ENCODE results near the gene KCNJ11. TPM values are rescaled to one million over a fixed set of nuclear protein-coding genes. Genes with fewer than 3 reads are reported as not detected.

The KCNJ11 gene
- total RNA-seq, 1 experiment from 2014 or later = 0.54 TPM

- TF ChIP-seq, protein P1, sequence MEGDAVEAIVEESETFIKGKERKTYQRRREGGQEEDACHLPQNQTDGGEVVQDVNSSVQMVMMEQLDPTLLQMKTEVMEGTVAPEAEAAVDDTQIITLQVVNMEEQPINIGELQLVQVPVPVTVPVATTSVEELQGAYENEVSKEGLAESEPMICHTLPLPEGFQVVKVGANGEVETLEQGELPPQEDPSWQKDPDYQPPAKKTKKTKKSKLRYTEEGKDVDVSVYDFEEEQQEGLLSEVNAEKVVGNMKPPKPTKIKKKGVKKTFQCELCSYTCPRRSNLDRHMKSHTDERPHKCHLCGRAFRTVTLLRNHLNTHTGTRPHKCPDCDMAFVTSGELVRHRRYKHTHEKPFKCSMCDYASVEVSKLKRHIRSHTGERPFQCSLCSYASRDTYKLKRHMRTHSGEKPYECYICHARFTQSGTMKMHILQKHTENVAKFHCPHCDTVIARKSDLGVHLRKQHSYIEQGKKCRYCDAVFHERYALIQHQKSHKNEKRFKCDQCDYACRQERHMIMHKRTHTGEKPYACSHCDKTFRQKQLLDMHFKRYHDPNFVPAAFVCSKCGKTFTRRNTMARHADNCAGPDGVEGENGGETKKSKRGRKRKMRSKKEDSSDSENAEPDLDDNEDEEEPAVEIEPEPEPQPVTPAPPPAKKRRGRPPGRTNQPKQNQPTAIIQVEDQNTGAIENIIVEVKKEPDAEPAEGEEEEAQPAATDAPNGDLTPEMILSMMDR (IDR thresholded peaks at IDR 0.05; ENCODE audit: unreplicated experiment) = no peak
- intact Hi-C loops (cut with micrococcal nuclease) = no loop called here
- no peak for DNase-seq (ENCODE audit: unreplicated experiment)
- no TSS peak for BruUV-seq (replicated peaks)
- Mint-ChIP-seq H3K4me3 (ENCODE audit: unreplicated experiment) (no peak overlapping the region), H3K36me3 (ENCODE audit: insufficient read depth, unreplicated experiment) (no peaks in the 10 kb centered on the region), H3K9me3 (ENCODE audit: unreplicated experiment) (no peaks in the 10 kb centered on the region), H3K4me1 (ENCODE audit: insufficient read depth, unreplicated experiment) (no peaks in the 10 kb centered on the region), H3K27ac (ENCODE audit: low read depth, unreplicated experiment) (no peak overlapping the region), H3K27me3 (ENCODE audit: insufficient read depth, unreplicated experiment) (peaks cover 18% of the 10 kb centered on the region)
- ChIA-PET CTCF (interaction anchor here (0.7 to 1.9 kb wide), 4 partner anchors 11 to 127 kb away, joined by 3 to 5 read pairs (median 4); partner anchors contain the start of gene KCNJ11), POLR2A (no interaction called here)
These were observed 12.9 kb upstream of the KCNJ11 start for GRCh38 chr11:17401316-17401715.

DNA sequence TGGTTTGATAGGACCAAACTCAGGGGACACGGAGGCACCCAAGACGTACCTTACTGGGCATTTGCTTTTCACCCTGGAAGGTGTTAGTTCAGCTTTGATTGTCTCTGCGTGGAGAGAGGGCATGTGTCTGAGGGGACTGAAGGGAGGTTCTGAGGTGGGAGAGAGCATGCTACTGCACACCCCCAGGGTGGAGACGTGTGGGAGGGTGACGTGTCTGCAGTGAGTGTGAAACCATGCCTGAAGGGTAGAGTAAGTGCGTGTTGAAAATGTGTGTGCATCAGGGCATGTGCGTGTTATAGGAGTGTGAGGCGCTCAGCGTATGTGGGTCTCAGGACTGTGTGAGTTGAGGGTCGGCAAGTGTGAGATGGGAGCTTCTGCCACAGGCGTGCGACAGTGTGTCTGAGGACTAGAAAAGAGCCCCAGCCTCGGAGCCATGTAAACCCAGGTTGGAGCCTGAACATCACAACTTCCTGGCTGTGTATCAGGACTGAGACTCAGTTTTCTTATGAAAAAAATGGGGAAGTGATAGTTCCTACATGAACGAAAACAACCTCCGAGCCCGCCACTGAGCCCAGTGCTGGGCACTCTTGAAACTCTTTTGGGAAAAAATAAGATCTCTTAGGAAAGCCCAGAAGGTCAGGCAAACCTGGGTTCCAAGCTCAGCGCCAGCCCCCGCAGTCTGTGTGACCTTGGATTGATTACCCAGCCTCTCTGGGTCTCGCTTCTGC lies 11.8 kb upstream of the KCNJ11 start:
- ChIA-PET POLR2A (interaction anchor here (0.6 kb wide), 1 partner anchor 910 kb away, joined by 3 read pairs; no protein-coding TSS in a partner anchor), CTCF (interaction anchor here (0.8 to 1.4 kb wide), 5 partner anchors 16 to 164 kb away, joined by 3 to 6 read pairs (median 5); no protein-coding TSS in a partner anchor)
- Mint-ChIP-seq H3K9me3 (ENCODE audit: unreplicated experiment) (no peaks in the 10 kb centered on the region), H3K4me1 (ENCODE audit: insufficient read depth, unreplicated experiment) (no peaks in the 10 kb centered on the region), H3K27ac (ENCODE audit: low read depth, unreplicated experiment) (no peak overlapping the region), H3K27me3 (ENCODE audit: insufficient read depth, unreplicated experiment) (peaks cover 18% of the 10 kb centered on the region), H3K4me3 (ENCODE audit: unreplicated experiment) (no peak overlapping the region), H3K36me3 (ENCODE audit: insufficient read depth, unreplicated experiment) (no peaks in the 10 kb centered on the region)
- no TSS peak for BruUV-seq (replicated peaks)
- intact Hi-C loops (cut with micrococcal nuclease) = no loop called here
- TF ChIP-seq, protein P1 (IDR thresholded peaks at IDR 0.05; ENCODE audit: unreplicated experiment) = no peak
- DNase-seq (ENCODE audit: unreplicated experiment) = no peak

DNA sequence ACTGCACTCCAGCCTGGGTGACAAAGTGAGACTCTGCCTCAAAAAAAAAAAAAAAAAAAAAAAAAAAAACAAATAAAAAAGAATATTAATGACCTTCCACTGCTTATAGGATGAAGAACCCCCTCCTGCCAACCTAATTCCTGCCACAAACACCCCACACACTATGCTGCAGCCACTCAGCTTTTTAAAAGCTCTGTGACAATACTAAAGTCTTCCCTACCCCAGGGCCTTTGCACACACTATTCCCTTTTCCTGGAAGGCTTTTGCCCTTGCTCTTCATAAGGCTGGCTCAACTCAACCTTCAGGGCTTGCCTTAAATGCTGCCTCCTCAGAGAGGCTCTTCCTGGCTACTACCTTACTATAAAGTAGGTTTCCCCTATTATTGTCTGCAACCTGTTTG lies 10.8 kb upstream of the KCNJ11 start:
- H3K4me1 Mint-ChIP-seq (ENCODE audit: insufficient read depth, unreplicated experiment) = no peaks in the 10 kb centered on the region
- TF ChIP-seq, protein P1 (IDR thresholded peaks at IDR 0.05; ENCODE audit: unreplicated experiment) = no peak
- H3K27ac Mint-ChIP-seq (ENCODE audit: low read depth, unreplicated experiment) = no peak overlapping the region
- no peak overlapping the region for H3K4me3 Mint-ChIP-seq (ENCODE audit: unreplicated experiment)
- DNase-seq (ENCODE audit: unreplicated experiment) = no peak
- ChIA-PET CTCF (interaction anchor here (0.6 to 1.4 kb wide), 5 partner anchors 15 to 106 kb away, joined by 3 to 6 read pairs (median 4); no protein-coding TSS in a partner anchor), POLR2A (interaction anchor here (0.6 kb wide), 1 partner anchor 911 kb away, joined by 3 read pairs; no protein-coding TSS in a partner anchor)
- H3K36me3 Mint-ChIP-seq (ENCODE audit: insufficient read depth, unreplicated experiment) = no peaks in the 10 kb centered on the region
- BruUV-seq (replicated peaks) = no TSS peak
- H3K9me3 Mint-ChIP-seq (ENCODE audit: unreplicated experiment) = no peaks in the 10 kb centered on the region
- intact Hi-C loops (cut with micrococcal nuclease) = no loop called here
- H3K27me3 Mint-ChIP-seq (ENCODE audit: insufficient read depth, unreplicated experiment) = peaks cover 18% of the 10 kb centered on the region

DNA sequence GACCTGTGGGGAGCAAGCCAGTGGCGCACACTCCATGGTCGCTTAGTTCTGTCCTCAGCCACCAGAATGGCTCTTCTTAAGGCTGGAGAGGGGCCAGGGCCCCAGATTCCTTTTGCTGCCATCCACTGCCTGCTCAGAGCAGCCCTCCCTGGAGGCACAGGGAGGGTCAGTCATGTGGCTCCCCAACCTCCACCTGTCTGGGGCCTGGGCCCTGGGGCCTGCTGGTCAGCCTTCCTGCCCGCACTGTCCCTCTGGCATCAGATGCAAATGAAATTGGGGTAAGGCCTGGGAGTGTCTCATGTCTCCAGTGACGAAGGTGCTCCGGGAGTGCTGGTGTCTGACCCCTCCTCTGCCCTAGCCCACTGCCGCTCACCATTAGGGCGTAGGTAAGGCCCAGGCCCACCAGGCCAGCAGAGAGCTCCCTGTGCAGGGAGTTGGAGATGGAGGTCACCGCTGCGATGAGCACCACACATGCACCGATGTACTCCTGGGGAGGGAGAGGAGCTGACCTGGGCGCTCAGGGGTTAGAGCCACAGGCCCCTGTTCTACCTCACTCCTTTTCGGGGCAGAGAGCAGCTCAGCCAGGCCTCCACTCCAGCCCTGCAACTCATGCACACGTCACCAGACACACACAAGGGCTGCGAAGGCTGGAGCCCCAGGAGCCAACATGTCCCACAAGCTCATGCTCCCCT lies 9.0 kb upstream of the KCNJ11 start:
- no TSS peak for BruUV-seq (replicated peaks)
- Mint-ChIP-seq H3K27ac (ENCODE audit: low read depth, unreplicated experiment) (no peak overlapping the region), H3K36me3 (ENCODE audit: insufficient read depth, unreplicated experiment) (no peaks in the 10 kb centered on the region), H3K9me3 (ENCODE audit: unreplicated experiment) (no peaks in the 10 kb centered on the region), H3K4me1 (ENCODE audit: insufficient read depth, unreplicated experiment) (no peaks in the 10 kb centered on the region), H3K4me3 (ENCODE audit: unreplicated experiment) (no peak overlapping the region), H3K27me3 (ENCODE audit: insufficient read depth, unreplicated experiment) (peaks cover 18% of the 10 kb centered on the region)
- ChIA-PET POLR2A (interaction anchor here (0.9 kb wide), 1 partner anchor 13 kb away, joined by 4 read pairs; no protein-coding TSS in a partner anchor), CTCF (interaction anchor here (0.6 to 2.1 kb wide), 4 partner anchors 9 to 67 kb away, joined by 3 to 7 read pairs (median 6); partner anchors contain the start of gene KCNJ11)
- TF ChIP-seq, protein P1 (IDR thresholded peaks at IDR 0.05; ENCODE audit: unreplicated experiment) = no peak
- intact Hi-C loops (cut with micrococcal nuclease) = no loop called here
- no peak for DNase-seq (ENCODE audit: unreplicated experiment)
